Measurements from ENCODE around the gene INTS15. TPM values are rescaled to one million over a fixed set of nuclear protein-coding genes. Genes with fewer than 3 reads are reported as not detected.

Gene INTS15
- total RNA-seq, 1 experiment from 2014 or later, result 15.6 TPM

GRCh38 chr7:6647541-6647940, 57.7 kb downstream of the INTS15 start:
- Histone ChIP-seq H3K27ac (no peak overlapping the region), H3K4me1 (replicated peaks) (no peaks in the 10 kb centered on the region), H3K9me3 (replicated peaks) (peaks cover 8% of the 10 kb centered on the region), H3K36me3 (peaks cover 90% of the 10 kb centered on the region), H3K4me3 (no peak overlapping the region), H3K27me3 (replicated peaks) (no peaks in the 10 kb centered on the region)
- DNase-seq (ENCODE audit: low read depth in 1 of 2, low spot score in 2 of 2), result no peak

DNA sequence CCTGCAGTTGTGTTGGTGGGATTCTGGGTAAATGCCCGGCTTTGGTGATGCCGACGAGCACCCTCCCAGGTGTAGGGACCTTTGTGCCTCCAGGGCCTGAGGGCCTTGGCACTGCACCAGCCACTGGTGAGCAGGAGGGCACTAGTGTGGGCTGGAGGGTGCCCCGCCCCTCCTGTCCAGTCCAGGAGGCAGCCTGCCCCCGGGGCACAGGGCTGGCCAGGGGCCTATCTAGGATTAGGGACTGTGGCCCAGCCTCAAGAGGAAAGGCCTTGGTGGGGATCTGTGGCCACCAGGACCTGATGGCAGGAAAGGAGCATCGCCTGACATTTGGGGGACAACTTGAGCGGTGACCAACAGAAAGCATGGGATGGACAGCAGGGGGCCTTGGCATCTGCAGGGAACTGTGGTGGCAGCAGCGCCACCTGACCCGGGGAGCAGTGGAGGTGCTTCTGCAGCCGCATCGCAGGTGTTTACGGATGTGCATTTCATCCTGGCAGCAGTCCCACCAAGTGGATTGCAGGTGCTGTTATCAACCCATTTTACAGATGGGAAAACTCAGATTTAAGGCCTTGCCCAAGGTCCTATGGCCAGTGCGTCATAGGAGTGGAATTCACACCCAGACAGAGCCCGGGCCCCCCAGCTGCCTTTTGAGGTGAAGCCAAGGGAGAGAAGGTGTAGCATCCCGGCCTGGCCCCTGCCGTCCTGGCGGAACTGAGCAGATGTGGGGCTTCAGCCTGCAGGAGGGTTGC, 58.4 kb downstream of the INTS15 start:
- Histone ChIP-seq H3K36me3 (peaks cover 89% of the 10 kb centered on the region), H3K4me1 (replicated peaks) (no peaks in the 10 kb centered on the region), H3K27me3 (replicated peaks) (no peaks in the 10 kb centered on the region), H3K27ac (no peak overlapping the region), H3K9me3 (replicated peaks) (peaks cover 10% of the 10 kb centered on the region), H3K4me3 (no peak overlapping the region)
- no peak for DNase-seq (ENCODE audit: low read depth in 1 of 2, low spot score in 2 of 2)

DNA sequence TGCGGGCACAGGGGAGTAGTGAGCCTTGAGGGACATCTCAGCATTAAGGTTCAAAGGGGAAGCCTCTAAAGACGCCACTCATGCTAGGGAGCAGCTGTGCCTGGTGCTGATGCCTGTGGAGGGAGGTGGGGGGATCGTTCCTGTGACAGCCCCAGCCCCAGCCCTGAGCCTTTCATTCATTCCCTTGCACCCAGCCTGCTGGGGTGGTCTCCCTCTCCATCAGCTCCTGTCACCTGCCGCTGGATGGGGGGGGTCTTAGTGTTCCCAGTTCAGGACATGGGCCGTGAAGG, 58.9 kb downstream of the INTS15 start:
- H3K36me3 ChIP-seq, result peaks cover 87% of the 10 kb centered on the region
- H3K27me3 ChIP-seq (replicated peaks), result no peaks in the 10 kb centered on the region
- peaks cover 10% of the 10 kb centered on the region for H3K9me3 ChIP-seq (replicated peaks)
- H3K4me3 ChIP-seq, result no peak overlapping the region
- no peak overlapping the region for H3K27ac ChIP-seq
- no peak for DNase-seq (ENCODE audit: low read depth in 1 of 2, low spot score in 2 of 2)
- H3K4me1 ChIP-seq (replicated peaks), result no peaks in the 10 kb centered on the region

GRCh38 chr7:6649241-6649961, 59.6 kb downstream of the INTS15 start:
- peaks cover 86% of the 10 kb centered on the region for H3K36me3 ChIP-seq
- no peak overlapping the region for H3K4me3 ChIP-seq
- DNase-seq (ENCODE audit: low read depth in 1 of 2, low spot score in 2 of 2), result no peak
- H3K27ac ChIP-seq, result no peak overlapping the region
- peaks cover 12% of the 10 kb centered on the region for H3K9me3 ChIP-seq (replicated peaks)
- no peaks in the 10 kb centered on the region for H3K27me3 ChIP-seq (replicated peaks)
- H3K4me1 ChIP-seq (replicated peaks), result no peaks in the 10 kb centered on the region

DNA sequence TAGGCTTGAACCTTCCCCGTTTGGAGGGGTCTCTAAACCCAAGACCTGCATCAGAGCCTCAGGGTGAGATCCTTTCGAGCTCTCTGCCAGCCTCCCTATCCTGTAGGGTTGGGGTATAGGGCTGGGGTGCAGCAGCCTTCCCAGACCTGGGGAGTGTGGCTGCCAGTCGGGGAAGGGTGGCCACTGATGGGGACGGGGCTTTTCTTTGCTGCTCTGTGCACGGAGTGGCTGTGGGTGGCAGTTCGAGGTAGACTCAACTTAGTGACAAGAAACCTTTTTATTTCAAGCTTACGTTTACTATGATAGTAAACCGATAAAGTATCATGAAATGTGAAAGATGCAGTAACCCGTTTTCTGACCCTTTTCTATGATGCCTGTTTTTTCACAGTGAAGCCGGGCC, 60.3 kb downstream of the INTS15 start:
- H3K4me1 ChIP-seq (replicated peaks), result no peaks in the 10 kb centered on the region
- H3K27me3 ChIP-seq (replicated peaks), result no peaks in the 10 kb centered on the region
- H3K27ac ChIP-seq, result no peak overlapping the region
- no peak for DNase-seq (ENCODE audit: low read depth in 1 of 2, low spot score in 2 of 2)
- peaks cover 86% of the 10 kb centered on the region for H3K36me3 ChIP-seq
- H3K4me3 ChIP-seq, result no peak overlapping the region
- peaks cover 12% of the 10 kb centered on the region for H3K9me3 ChIP-seq (replicated peaks)

GRCh38 chr7:6650521-6651011, 60.7 kb downstream of the INTS15 start:
- Histone ChIP-seq H3K27me3 (replicated peaks) (no peaks in the 10 kb centered on the region), H3K27ac (no peak overlapping the region), H3K9me3 (replicated peaks) (peaks cover 12% of the 10 kb centered on the region), H3K4me1 (replicated peaks) (no peaks in the 10 kb centered on the region), H3K36me3 (peaks cover 87% of the 10 kb centered on the region), H3K4me3 (no peak overlapping the region)
- DNase-seq (ENCODE audit: low read depth in 1 of 2, low spot score in 2 of 2), result no peak

GRCh38 chr7:6651851-6652445, 62.1 kb downstream of the INTS15 start:
- H3K36me3 ChIP-seq, result peaks cover 78% of the 10 kb centered on the region

DNA sequence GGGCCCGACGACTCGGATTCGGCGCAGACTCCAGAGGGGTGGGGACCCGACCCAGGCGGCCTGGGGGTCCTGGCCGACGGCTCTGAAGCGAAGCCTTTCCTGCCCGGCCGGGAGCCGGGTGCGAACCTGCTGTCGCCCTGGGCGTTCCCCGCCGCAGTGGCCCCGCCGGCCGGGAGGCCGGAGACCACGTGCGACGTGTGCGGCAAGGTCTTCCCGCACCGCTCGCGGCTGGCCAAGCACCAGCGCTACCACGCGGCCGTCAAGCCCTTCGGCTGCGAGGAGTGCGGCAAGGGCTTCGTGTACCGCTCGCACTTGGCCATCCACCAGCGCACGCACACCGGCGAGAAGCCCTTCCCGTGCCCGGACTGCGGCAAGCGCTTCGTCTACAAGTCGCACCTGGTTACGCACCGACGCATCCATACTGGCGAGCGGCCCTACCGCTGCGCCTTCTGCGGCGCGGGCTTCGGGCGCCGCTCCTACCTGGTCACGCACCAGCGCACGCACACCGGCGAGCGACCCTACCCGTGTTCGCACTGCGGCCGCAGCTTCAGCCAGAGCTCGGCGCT, 62.7 kb downstream of the INTS15 start:
- DNase-seq (ENCODE audit: low read depth in 1 of 2, low spot score in 2 of 2), result no peak
- peaks cover 73% of the 10 kb centered on the region for H3K36me3 ChIP-seq

More at GRCh38 chr7:6651851-6652445, 62.1 kb downstream of the INTS15 start:
- Histone ChIP-seq H3K4me1 (replicated peaks) (no peaks in the 10 kb centered on the region), H3K27ac (no peak overlapping the region), H3K9me3 (replicated peaks) (peaks cover 12% of the 10 kb centered on the region), H3K4me3 (no peak overlapping the region), H3K27me3 (replicated peaks) (no peaks in the 10 kb centered on the region)
- DNase-seq (ENCODE audit: low read depth in 1 of 2, low spot score in 2 of 2), result no peak

DNA sequence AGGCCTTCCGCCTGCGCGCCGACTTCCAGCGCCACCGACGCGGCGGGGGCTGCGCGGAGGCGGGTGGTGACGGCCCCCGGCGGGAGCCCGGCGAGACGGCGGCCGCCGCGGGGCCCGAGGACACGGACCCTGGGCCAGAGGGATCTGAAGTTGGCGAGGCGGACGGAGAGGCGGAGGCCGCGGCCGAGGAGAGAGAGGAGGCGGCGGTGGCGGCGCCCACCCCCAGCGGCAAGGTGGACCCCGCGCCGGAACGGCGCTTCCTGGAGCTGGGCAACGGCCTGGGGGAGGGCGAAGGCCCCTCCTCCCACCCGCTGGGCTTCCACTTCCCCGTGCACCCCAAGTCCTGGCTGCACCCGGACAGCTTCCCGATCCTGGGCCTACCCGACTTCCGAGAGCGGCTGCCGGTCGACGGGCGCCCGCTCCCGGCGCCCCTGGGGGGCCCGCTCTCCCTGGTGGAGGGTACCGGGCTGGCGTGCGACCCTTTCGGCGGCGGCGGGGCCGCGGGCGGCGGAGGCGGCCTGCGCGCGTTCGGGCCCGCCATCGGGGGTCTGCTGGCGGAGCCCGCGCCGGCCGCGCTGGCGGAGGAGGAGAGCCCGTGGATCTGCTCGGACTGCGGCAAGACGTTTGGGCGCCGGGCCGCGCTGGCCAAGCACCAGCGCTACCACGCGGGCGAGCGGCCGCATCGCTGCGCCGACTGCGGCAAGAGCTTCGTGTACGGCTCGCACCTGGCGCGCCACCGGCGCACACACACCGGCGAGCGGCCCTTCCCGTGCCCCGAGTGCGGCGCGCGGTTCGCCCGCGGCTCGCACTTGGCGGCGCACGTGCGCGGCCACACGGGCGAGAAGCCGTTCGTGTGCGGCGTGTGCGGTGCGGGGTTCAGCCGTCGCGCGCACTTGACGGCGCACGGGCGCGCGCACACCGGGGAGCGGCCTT, 63.5 kb downstream of the INTS15 start:
- Histone ChIP-seq H3K9me3 (replicated peaks) (peaks cover 12% of the 10 kb centered on the region), H3K4me3 (no peak overlapping the region), H3K27me3 (replicated peaks) (no peaks in the 10 kb centered on the region), H3K36me3 (peaks cover 65% of the 10 kb centered on the region), H3K4me1 (replicated peaks) (no peaks in the 10 kb centered on the region), H3K27ac (no peak overlapping the region)
- no peak for DNase-seq (ENCODE audit: low read depth in 1 of 2, low spot score in 2 of 2)

More for the DNA sequence above, 62.7 kb downstream of the INTS15 start:
- no peaks in the 10 kb centered on the region for H3K27me3 ChIP-seq (replicated peaks)
- no peak overlapping the region for H3K27ac ChIP-seq
- peaks cover 12% of the 10 kb centered on the region for H3K9me3 ChIP-seq (replicated peaks)
- H3K4me1 ChIP-seq (replicated peaks), result no peaks in the 10 kb centered on the region
- H3K4me3 ChIP-seq, result no peak overlapping the region

DNA sequence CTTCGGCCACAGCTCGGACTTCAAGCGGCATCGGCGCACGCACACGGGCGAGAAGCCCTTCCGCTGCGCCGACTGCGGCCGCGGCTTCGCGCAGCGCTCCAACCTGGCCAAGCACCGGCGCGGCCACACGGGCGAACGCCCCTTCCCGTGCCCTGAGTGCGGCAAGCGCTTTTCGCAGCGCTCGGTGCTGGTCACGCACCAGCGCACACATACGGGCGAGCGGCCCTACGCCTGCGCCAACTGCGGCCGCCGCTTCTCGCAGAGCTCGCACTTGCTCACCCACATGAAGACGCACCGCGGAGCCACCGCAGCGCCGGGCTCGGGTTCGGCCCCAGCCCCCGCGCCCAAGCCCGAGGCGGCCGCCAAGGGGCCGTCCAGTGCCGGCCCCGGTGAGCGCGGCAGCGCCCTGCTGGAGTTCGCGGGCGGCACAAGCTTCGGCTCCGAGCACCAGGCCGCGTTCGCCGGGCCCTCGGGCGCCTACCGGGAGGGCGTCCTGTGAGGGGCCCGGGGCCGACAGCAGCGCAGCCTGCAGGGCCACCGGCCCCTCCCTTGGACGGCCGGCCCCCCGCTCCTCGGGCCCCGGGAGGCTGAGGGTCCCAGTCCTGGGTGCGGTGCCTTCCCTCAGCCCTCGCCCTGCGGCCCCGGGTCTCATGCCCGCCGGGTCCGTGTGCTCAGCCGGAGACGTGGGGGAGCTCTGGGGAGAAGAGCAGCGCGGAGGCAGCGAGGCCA, 64.5 kb downstream of the INTS15 start:
- H3K36me3 ChIP-seq, result peaks cover 58% of the 10 kb centered on the region
- no peak for DNase-seq (ENCODE audit: low read depth in 1 of 2, low spot score in 2 of 2)
- no peaks in the 10 kb centered on the region for H3K4me1 ChIP-seq (replicated peaks)
- peaks cover 12% of the 10 kb centered on the region for H3K9me3 ChIP-seq (replicated peaks)
- H3K4me3 ChIP-seq, result no peak overlapping the region
- no peak overlapping the region for H3K27ac ChIP-seq
- H3K27me3 ChIP-seq (replicated peaks), result no peaks in the 10 kb centered on the region

DNA sequence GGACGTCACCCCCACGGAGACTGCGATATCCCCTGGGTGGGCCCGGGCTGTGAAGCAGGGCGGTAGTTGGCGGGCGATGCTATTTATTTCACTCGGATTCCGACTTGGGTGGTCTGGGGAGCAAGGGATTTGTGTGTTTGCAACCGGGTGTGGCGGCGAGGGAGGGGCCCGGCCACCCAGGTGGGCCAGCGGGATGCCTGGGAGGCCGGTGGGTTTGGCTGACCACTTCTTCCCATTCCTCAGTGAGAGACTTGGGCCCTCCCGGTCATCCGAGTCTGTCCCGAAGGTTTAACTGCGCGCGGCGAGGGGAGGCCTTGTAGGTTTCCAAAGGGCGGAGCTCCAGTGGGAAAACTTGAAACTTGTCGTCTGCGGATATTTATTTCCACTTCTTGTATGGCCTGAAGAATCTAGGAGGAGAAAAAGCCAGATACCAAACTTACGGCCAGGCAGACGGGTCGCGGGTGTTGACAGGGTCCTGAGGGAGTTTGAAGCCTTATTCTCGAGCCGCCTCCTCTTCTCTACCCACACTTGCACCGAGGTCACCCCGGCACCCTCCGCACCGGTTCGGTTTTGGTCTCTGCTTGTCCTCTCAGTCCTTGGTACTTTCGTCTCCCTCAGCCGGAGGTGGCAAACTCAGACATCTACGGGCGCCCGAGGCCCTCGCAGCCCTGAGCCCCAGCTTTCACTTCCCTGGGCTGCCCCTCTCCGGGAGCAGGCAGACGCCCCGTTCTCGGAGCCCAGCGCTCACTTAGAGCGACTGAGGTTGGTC, 65.2 kb downstream of the INTS15 start:
- no peak for DNase-seq (ENCODE audit: low read depth in 1 of 2, low spot score in 2 of 2)
- H3K9me3 ChIP-seq (replicated peaks), result peaks cover 12% of the 10 kb centered on the region
- no peak overlapping the region for H3K27ac ChIP-seq
- H3K4me1 ChIP-seq (replicated peaks), result no peaks in the 10 kb centered on the region
- H3K4me3 ChIP-seq, result no peak overlapping the region
- H3K36me3 ChIP-seq, result peaks cover 51% of the 10 kb centered on the region
- no peaks in the 10 kb centered on the region for H3K27me3 ChIP-seq (replicated peaks)

Data from SJSA1 (cell line).